Endothelial cell of umbilical vein (primary cell): ENCODE measurements around the gene TRIP10. TPM values are rescaled to one million over a fixed set of nuclear protein-coding genes. Genes with fewer than 3 reads are reported as not detected.
"Not testable (repeated sequence)": the region's sequence is repeated elsewhere in the genome, so short reads cannot be mapped to it uniquely, and the experiment has no call there.

Experiments
- BruUV-seq: library from RNA; stranded (reverse); fragments of 400-500 nt; replicated peaks from 2 replicates; lab custom pipeline; 2021; lab: Mats Ljungman, UMichigan
- CTCF ChIA-PET: fragments of 300-600, 350-600 bp; sonication (Branson Sonifier 250); formaldehyde crosslinking; loops from one replicate; lab custom pipeline; 2021; ENCODE audit warnings: antibody characterized with exemption, inconsistent platforms; lab: Charles Lee
- POLR2A ChIA-PET: fragments of 300-600, 350-600 bp; sonication (Branson Sonifier 250); formaldehyde crosslinking; loops from one replicate; lab custom pipeline; 2021; ENCODE audit warnings: antibody characterized with exemption, inconsistent platforms; lab: Charles Lee
- DNase-seq: peaks from one replicate; pipeline ENCODE4 v3.0.0-alpha.2; 2011; ENCODE audit warnings: low read depth, low spot score
- FAIRE-seq: peaks from 2 replicates; lab custom pipeline; 2011; peaks lifted over from hg19 to GRCh38; lab: Jason Lieb, UNC
- H2AFZ ChIP-seq: 2 replicates; pipeline ENCODE4 v1.6.0; 2012; ENCODE audit warnings: low read depth, low read length, control low read depth, inconsistent platforms
- H3K27ac ChIP-seq: 2 replicates; pipeline ENCODE4 v1.5.1; 2011; ENCODE audit warnings: low read depth, mild to moderate bottlenecking, control low read depth, low read length, moderate library complexity; ENCODE audit not compliant: insufficient read depth
- H3K27me3 ChIP-seq, 2 experiments: 2 replicates each; pipeline versions ENCODE4 v1.6.0 to v1.6.1; 2011; ENCODE audit warnings: low read length in 2 of 2, mixed read lengths in 1 of 2; ENCODE audit not compliant: control insufficient read depth in 2 of 2, insufficient read depth in 2 of 2
- H3K36me3 ChIP-seq, 2 experiments: 2 replicates in 1 of 2; 3 replicates in 1 of 2; pipeline ENCODE4 v1.5.1; 2011; ENCODE audit warnings: low read length in 2 of 2, mild to moderate bottlenecking in 1 of 2, moderate library complexity in 1 of 2; ENCODE audit not compliant: control insufficient read depth in 2 of 2, insufficient read depth in 2 of 2; ENCODE audit errors: extremely low read depth in 1 of 2
- H3K4me1 ChIP-seq: 3 replicates; pipeline ENCODE4 v1.5.1; 2011; ENCODE audit warnings: mild to moderate bottlenecking, low read length; ENCODE audit not compliant: control insufficient read depth, insufficient read depth; ENCODE audit errors: extremely low read depth
- H3K4me2 ChIP-seq: 2 replicates; pipeline ENCODE4 v1.6.1; 2011; ENCODE audit warnings: low read length, control low read depth, mixed read lengths; ENCODE audit not compliant: insufficient read depth
- H3K4me3 ChIP-seq, 3 experiments: fragments of 200-600 bp in 1 of 3; sonication (generic), shearing (Covaris generic) in 1 of 3; replicated peaks in 1 of 3; 2 replicates each; pipeline ENCODE4 v1.5.1; 2011 to 2016; ENCODE audit warnings: control low read depth in 3 of 3, low read length in 3 of 3, mild to moderate bottlenecking in 2 of 3, inconsistent platforms in 1 of 3, low read depth in 1 of 3, moderate library complexity in 1 of 3; ENCODE audit not compliant: insufficient read depth in 1 of 3
- H3K79me2 ChIP-seq: 2 replicates; pipeline ENCODE4 v1.6.0; 2012; ENCODE audit warnings: low read length, inconsistent platforms; ENCODE audit not compliant: control insufficient read depth, insufficient read depth
- H3K9ac ChIP-seq: replicated peaks from 2 replicates; pipeline ENCODE3; 2011; ENCODE audit warnings: low read length, control low read depth; ENCODE audit not compliant: insufficient read depth; ENCODE audit errors: extremely low read depth
- H3K9me1 ChIP-seq: replicated peaks from 3 replicates; pipeline ENCODE4 v1.6.0; 2011; ENCODE audit warnings: mild to moderate bottlenecking, low read length; ENCODE audit not compliant: control insufficient read depth, insufficient read depth; ENCODE audit errors: extremely low read depth
- H3K9me3 ChIP-seq: replicated peaks from 2 replicates; pipeline ENCODE4 v1.5.1; 2012; ENCODE audit warnings: low read length, inconsistent platforms; ENCODE audit not compliant: control insufficient read depth, insufficient read depth
- H4K20me1 ChIP-seq: replicated peaks from 2 replicates; pipeline ENCODE3; 2011; ENCODE audit warnings: mild to moderate bottlenecking, low read length; ENCODE audit not compliant: control insufficient read depth, insufficient read depth; ENCODE audit errors: extremely low read depth
- EZH2 ChIP-seq: IDR thresholded peaks from 2 replicates; pipeline ENCODE4 v1.6.1; 2012; ENCODE audit warnings: borderline replicate concordance, low read depth, mild to moderate bottlenecking, moderate library complexity, low read length, inconsistent platforms; ENCODE audit not compliant: severe bottlenecking
- FOS ChIP-seq: IDR thresholded peaks from 2 replicates; pipeline ENCODE4 v1.6.1; 2011; ENCODE audit warnings: mild to moderate bottlenecking, low read length, moderate library complexity, borderline replicate concordance; ENCODE audit not compliant: insufficient read depth
- GATA2 ChIP-seq: IDR thresholded peaks from 2 replicates; pipeline ENCODE4 v1.7.0; 2011; ENCODE audit warnings: low read depth, mild to moderate bottlenecking, moderate library complexity, mixed read lengths, low read length; ENCODE audit not compliant: insufficient read length, insufficient read depth
- JUN ChIP-seq: IDR thresholded peaks from 2 replicates; pipeline ENCODE4 v1.6.1; 2011; ENCODE audit warnings: borderline replicate concordance, low read depth; ENCODE audit not compliant: insufficient read length, insufficient read depth
- MYC ChIP-seq: IDR thresholded peaks from one replicate; pipeline ENCODE4 v1.6.1; 2011; ENCODE audit warnings: mild to moderate bottlenecking, low read depth, low read length
- POLR2A ChIP-seq: IDR thresholded peaks from 2 replicates; pipeline ENCODE4 v1.6.1; 2012; ENCODE audit warnings: low read depth, mild to moderate bottlenecking, control low read depth, low read length
- POLR2AphosphoS5 ChIP-seq: IDR thresholded peaks from 2 replicates; pipeline ENCODE4 v1.6.1; 2012; ENCODE audit warnings: low read depth, mild to moderate bottlenecking, control low read depth, low read length, moderate library complexity; ENCODE audit not compliant: insufficient read depth
- dilution Hi-C: fragments of 300-500 bp; cut with MboI; formaldehyde crosslinking; loops from one replicate; pipeline ENCODE4 v1.15.0; 2019; ENCODE audit warnings: low sequenced_read_pairs; ENCODE audit not compliant: extremely low pct_ligation_motif_present
- intact Hi-C: fragments of 100-400 bp; cut with micrococcal nuclease; formaldehyde crosslinking; loops from one replicate; pipeline ENCODE4 v1.10.0; 2022
- polyA plus RNA-seq, 4 experiments: library from polyadenylated mRNA; depleted of rRNA in 3 of 4; stranded (reverse) in 3 of 4; unstranded in 1 of 4; fragments of >200 nt; gene quantifications; 2 replicates each; pipeline versions ENCODE4 v1.2.1 to v1.2.3, GENCODE V29; 2011 to 2012; ENCODE audit warnings: missing spikeins in 1 of 4
- total RNA-seq: library from RNA; stranded (reverse); gene quantifications from 2 replicates; pipeline ENCODE4 v1.2.3, GENCODE V29; 2021
- TF ChIP-seq, protein P1 (sequence below): IDR thresholded peaks from 2 replicates; pipeline ENCODE4 v1.6.1; 2011; ENCODE audit not compliant: insufficient read depth, insufficient read length
- TF ChIP-seq, protein P2 (sequence below), 2 donors: IDR thresholded peaks; 1 replicate in 1 of 2; 2 replicates in 1 of 2; pipeline ENCODE4 v1.5.1; 2011; ENCODE audit warnings: low read length in 2 of 2, mild to moderate bottlenecking in 2 of 2, moderate library complexity in 2 of 2, control low read depth in 1 of 2, inconsistent platforms in 1 of 2, low read depth in 1 of 2; ENCODE audit not compliant: insufficient read depth in 1 of 2; ENCODE audit errors: extremely low read depth in 1 of 2

The TRIP10 gene
- total and polyA plus RNA-seq, 2 donors (not counting 3 experiments of a cell fraction or from before 2014, with no cell fraction given), result 28.4 to 69.3 TPM

DNA sequence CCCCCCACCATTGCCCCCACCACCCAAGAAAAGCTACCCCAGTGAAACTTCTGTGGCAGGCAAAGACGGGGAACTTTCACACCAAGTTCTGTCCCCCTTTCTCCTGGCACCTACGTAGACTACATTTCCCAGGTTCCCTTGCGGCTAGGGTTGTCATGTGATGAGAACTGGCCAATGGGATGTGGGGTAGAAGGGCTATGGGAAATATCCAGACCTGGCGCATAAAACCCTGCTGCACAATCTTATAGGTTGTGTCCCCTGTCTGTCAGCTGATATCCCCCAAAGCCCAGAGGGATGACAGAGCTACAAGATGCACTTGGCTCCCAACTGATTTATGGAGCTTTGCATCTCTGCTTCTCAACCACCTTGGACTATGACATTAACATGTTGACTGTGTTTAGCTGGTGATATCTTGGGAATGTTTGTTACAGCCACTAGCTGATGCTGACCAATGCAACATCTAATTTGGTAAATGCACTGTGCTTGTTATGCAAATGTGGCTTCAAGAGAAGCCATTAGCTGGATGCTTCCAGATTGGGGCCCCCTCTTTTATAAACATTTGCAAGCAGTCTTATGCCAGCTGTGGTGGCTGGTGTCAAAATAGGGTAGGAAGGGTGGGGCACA is 21.7 kb downstream of the TRIP10 start:
- DNase-seq (no peak), FAIRE-seq (no peak)
- no peaks in the 10 kb centered on the region for H3K9me1 ChIP-seq
- dilution Hi-C loops (no loop called here), intact Hi-C loops (no loop called here)
- no peak overlapping the region for H2AFZ ChIP-seq
- no peak overlapping the region for H3K4me3 ChIP-seq
- CTCF ChIA-PET, result interaction anchor here (0.9 to 1.0 kb wide), 3 partner anchors 11 to 102 kb away, joined by 3 to 5 read pairs (median 3); partner anchors contain the start of gene VAV1
- H3K27ac ChIP-seq, result no peak overlapping the region
- H3K9ac ChIP-seq, result no peak overlapping the region
- no TSS peak for BruUV-seq
- no peaks in the 10 kb centered on the region for H3K36me3 ChIP-seq
- peaks cover 0 to 2% of the 10 kb centered on the region in 2 experiments for H3K27me3 ChIP-seq
- H3K79me2 ChIP-seq, result no peaks in the 10 kb centered on the region
- TF ChIP-seq POLR2AphosphoS5, result no peak
- no peak for TF ChIP-seq FOS
- TF ChIP-seq, protein P1, sequence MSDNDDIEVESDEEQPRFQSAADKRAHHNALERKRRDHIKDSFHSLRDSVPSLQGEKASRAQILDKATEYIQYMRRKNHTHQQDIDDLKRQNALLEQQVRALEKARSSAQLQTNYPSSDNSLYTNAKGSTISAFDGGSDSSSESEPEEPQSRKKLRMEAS, result no peak
- TF ChIP-seq GATA2, result no peak
- TF ChIP-seq, protein P2, sequence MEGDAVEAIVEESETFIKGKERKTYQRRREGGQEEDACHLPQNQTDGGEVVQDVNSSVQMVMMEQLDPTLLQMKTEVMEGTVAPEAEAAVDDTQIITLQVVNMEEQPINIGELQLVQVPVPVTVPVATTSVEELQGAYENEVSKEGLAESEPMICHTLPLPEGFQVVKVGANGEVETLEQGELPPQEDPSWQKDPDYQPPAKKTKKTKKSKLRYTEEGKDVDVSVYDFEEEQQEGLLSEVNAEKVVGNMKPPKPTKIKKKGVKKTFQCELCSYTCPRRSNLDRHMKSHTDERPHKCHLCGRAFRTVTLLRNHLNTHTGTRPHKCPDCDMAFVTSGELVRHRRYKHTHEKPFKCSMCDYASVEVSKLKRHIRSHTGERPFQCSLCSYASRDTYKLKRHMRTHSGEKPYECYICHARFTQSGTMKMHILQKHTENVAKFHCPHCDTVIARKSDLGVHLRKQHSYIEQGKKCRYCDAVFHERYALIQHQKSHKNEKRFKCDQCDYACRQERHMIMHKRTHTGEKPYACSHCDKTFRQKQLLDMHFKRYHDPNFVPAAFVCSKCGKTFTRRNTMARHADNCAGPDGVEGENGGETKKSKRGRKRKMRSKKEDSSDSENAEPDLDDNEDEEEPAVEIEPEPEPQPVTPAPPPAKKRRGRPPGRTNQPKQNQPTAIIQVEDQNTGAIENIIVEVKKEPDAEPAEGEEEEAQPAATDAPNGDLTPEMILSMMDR (IDR thresholded peaks at IDR 0.05; ENCODE audit: extremely low read depth in 1 of 2, insufficient read depth in 1 of 2, low read depth in 1 of 2, low read length in 2 of 2), result no peak
- no peak for TF ChIP-seq EZH2
- TF ChIP-seq JUN, result no peak
- TF ChIP-seq MYC, result no peak
- no peak for TF ChIP-seq POLR2A
- H3K4me1 ChIP-seq, result no peaks in the 10 kb centered on the region
- no peaks in the 10 kb centered on the region for H3K9me3 ChIP-seq
- POLR2A ChIA-PET, result no interaction called here
- H3K4me2 ChIP-seq, result no peak overlapping the region
- no peaks in the 10 kb centered on the region for H4K20me1 ChIP-seq

DNA sequence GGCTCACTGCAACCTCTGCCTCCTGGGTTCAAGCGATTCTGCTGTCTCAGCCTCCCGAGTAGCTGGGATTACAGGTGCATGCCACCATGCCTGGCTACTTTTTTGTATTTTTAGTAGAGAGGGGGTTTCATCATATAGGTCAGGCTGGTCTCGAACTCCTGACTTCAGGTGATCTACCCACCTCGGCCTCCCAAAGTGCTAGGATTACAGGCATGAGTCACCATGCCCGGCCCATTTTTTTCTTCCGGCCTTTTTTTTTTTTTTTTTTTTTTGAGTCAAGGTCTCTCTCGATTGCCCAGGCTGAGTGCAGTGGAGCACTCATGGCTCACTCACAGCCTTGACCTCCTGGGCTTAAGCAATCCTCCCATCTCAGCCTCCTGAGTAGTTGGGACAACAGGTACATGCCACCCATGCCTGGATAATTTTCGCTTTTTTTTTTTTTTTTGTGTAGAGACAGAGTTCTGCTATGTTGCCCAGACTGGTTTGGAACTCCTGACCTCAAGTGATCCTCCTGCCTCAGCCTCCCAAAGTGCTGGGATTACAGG is 22.8 kb downstream of the TRIP10 start:
- H2AFZ ChIP-seq, H4K20me1 ChIP-seq, H3K36me3 ChIP-seq, H3K27me3 ChIP-seq, H3K9me1 ChIP-seq, H3K9ac ChIP-seq, DNase-seq, H3K4me1 ChIP-seq, FAIRE-seq, POLR2A ChIA-PET, H3K27ac ChIP-seq, H3K4me2 ChIP-seq, H3K4me3 ChIP-seq, BruUV-seq, intact Hi-C loops, dilution Hi-C loops, CTCF ChIA-PET, H3K9me3 ChIP-seq, H3K79me2 ChIP-seq: not testable (repeated sequence)
